ENCODE results near the gene SHROOM1.
"Not testable (repeated sequence)": the region's sequence is repeated elsewhere in the genome, so short reads cannot be mapped to it uniquely, and the experiment has no call there.

The SHROOM1 gene

GRCh38 chr5:132860742-132861141 is 30.3 kb upstream of the SHROOM1 start:
- TF ChIP-seq, protein P1, sequence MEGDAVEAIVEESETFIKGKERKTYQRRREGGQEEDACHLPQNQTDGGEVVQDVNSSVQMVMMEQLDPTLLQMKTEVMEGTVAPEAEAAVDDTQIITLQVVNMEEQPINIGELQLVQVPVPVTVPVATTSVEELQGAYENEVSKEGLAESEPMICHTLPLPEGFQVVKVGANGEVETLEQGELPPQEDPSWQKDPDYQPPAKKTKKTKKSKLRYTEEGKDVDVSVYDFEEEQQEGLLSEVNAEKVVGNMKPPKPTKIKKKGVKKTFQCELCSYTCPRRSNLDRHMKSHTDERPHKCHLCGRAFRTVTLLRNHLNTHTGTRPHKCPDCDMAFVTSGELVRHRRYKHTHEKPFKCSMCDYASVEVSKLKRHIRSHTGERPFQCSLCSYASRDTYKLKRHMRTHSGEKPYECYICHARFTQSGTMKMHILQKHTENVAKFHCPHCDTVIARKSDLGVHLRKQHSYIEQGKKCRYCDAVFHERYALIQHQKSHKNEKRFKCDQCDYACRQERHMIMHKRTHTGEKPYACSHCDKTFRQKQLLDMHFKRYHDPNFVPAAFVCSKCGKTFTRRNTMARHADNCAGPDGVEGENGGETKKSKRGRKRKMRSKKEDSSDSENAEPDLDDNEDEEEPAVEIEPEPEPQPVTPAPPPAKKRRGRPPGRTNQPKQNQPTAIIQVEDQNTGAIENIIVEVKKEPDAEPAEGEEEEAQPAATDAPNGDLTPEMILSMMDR (IDR thresholded peaks at IDR 0.05; ENCODE audit: extremely low read depth, missing control alignments), result no peak
- DNase-seq (ENCODE audit: low spot score), result no peak

GRCh38 chr5:132859889-132860437 is 29.5 kb upstream of the SHROOM1 start:
- no peak for DNase-seq (ENCODE audit: low spot score)
- TF ChIP-seq, protein P1 (IDR thresholded peaks at IDR 0.05; ENCODE audit: extremely low read depth, missing control alignments), result no peak

- TF ChIP-seq, protein P1 (IDR thresholded peaks at IDR 0.05; ENCODE audit: extremely low read depth, missing control alignments), result no peak
- DNase-seq (ENCODE audit: low spot score), result no peak
Measured at GRCh38 chr5:132856011-132856410, 25.6 kb upstream of the SHROOM1 start.

- not testable (repeated sequence) for DNase-seq (ENCODE audit: low spot score)
Measured at GRCh38 chr5:132854992-132855391, 24.5 kb upstream of the SHROOM1 start.

GRCh38 chr5:132854301-132854700 is 23.9 kb upstream of the SHROOM1 start:
- TF ChIP-seq, protein P1 (IDR thresholded peaks at IDR 0.05; ENCODE audit: extremely low read depth, missing control alignments), result no peak

GRCh38 chr5:132853790-132854189 is 23.3 kb upstream of the SHROOM1 start:
- TF ChIP-seq, protein P1 (IDR thresholded peaks at IDR 0.05; ENCODE audit: extremely low read depth, missing control alignments), result no peak
- no peak for DNase-seq (ENCODE audit: low spot score)

More at GRCh38 chr5:132854301-132854700, 23.9 kb upstream of the SHROOM1 start:
- no peak for DNase-seq (ENCODE audit: low spot score)

DNA sequence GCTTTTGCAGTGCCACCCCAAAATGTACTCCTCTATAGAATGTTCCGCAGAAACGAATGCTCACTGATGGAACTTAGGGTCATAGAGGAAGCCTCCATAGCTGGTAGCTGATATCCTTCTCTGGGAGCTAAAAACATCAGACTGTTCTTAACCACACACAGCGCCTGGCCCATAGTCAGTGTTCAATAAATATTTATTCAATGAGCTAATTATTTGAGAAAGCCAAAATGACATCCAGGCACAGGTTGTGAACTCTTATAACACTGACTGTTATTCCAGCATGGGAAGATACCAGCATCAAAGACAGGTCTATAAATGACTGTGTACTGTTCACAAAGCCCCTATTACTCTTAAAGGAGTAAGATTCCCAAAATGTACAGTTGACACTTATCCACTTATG is 22.9 kb upstream of the SHROOM1 start:
- TF ChIP-seq, protein P1 (IDR thresholded peaks at IDR 0.05; ENCODE audit: extremely low read depth, missing control alignments), result no peak
- no peak for DNase-seq (ENCODE audit: low spot score)

GRCh38 chr5:132850066-132850465 is 19.6 kb upstream of the SHROOM1 start:
- DNase-seq (ENCODE audit: low spot score), result no peak
- TF ChIP-seq, protein P1 (IDR thresholded peaks at IDR 0.05; ENCODE audit: extremely low read depth, missing control alignments), result no peak

Data from GM20000 (cell line).